ENCODE data around the gene ALX3.
"Not testable (repeated sequence)": the region's sequence is repeated elsewhere in the genome, so short reads cannot be mapped to it uniquely, and the experiment has no call there.

Gene ALX3

DNA sequence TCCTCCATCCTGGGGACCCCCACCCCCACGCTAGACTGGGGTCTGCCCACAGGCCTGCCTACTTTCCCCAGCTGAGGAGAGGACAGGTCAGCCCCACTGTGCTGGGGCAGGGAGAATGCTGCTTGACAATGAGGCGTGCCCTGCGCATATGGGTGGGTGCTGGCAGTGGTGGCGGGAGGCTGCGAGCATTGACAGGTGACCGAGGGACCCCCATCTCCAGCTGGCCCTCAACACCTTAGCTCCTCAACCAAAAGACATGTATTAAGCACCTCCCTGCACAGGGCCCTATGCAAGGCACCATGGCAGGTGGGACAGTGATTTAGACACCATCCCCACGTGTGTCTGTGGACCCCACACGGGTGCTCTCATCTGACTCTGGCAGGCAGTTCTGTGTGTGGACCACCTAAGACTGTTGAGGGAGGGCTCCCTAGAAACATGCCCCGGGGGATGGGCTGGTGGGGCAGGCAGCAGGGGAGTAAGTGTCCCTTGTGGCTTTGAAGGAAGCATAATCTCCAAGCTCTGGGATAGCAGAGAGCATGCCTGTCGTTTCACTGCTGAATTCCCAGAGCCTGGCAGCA, 18.4 kb upstream of the ALX3 start:
- no peak for DNase-seq

DNA sequence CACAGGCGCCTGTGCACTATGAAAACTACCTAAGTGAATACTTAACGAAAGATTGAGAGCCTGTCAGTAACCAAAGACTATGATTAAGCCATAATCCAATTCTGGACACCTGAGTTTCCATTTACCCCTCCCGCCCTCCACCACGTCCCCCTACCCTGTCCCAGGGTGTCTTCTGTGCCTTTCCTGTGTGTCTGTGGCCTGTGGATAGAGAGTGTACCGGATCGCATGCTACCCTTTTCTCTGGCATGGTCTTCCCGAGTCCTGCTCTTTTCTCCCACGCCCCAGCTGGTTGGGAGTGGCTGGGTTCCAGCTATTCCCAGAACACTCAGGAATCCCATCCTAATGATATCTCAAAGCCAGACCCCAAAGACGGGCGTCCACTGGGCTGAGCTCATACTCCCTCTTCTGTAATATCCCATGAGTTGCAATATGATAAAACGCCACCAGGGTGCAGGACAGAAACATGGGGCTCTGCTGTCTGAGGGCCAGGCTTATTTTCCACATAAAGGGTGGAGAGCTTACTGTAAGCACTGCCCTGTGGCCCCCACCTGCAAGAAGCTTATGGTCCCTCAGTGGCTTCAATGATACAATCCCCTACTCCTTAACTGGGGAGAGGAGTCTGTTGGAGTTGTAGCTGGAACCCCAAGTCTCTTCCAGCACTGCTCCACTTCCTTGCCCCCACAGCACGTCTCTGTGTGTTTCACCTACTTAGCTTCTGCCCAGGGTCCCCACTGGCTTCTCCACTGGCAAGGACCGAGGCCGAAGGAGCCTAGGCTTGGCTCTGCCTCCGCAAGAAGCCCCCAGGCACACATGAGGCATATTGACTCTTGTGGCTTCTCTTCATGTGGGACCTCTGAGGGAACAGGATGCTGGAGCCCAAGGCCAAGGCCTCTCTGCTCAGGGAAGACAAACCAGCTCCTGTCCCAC, 17.6 kb upstream of the ALX3 start:
- DNase-seq = peak; percentile 84

DNA sequence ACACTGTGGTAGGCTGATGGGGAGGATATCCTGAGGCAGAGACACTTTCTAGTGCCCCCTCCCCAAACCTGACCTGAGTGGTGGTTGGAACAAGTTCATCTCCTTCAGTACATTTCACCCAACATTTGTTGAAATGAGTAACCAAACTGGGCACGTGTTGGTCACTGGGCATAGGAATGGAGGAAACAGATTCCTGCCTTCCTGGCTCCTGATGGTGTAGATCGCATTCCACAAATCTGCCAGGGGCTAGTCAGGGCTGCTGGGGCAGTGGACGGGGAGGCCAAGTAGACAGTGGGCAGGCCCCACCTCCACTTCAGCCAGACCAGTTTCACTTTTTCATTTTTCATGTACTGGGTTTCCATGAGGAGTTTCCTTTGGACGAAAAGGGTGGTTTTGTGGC, 16.5 kb upstream of the ALX3 start:
- DNase-seq = no peak

DNA sequence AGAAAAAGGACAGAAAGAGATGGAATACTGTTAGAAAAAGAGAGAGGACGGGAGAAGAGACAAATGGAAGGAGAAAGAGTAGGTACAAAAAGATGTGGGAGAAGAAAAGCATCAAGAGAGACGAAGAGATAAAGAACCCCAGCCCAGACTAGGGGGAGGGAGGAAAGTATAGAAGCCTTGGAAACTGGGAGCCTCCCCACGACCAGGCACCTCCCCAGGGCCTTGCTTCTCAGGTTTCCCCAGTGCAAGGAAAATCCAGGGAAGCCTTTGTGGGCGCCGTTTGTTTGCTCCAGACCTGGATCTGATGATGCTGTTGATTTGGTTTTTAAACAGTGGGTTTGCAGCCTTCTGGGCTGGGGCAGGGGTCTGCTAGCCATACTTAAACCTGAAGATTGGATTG, 15.2 kb upstream of the ALX3 start:
- no peak for DNase-seq

DNA sequence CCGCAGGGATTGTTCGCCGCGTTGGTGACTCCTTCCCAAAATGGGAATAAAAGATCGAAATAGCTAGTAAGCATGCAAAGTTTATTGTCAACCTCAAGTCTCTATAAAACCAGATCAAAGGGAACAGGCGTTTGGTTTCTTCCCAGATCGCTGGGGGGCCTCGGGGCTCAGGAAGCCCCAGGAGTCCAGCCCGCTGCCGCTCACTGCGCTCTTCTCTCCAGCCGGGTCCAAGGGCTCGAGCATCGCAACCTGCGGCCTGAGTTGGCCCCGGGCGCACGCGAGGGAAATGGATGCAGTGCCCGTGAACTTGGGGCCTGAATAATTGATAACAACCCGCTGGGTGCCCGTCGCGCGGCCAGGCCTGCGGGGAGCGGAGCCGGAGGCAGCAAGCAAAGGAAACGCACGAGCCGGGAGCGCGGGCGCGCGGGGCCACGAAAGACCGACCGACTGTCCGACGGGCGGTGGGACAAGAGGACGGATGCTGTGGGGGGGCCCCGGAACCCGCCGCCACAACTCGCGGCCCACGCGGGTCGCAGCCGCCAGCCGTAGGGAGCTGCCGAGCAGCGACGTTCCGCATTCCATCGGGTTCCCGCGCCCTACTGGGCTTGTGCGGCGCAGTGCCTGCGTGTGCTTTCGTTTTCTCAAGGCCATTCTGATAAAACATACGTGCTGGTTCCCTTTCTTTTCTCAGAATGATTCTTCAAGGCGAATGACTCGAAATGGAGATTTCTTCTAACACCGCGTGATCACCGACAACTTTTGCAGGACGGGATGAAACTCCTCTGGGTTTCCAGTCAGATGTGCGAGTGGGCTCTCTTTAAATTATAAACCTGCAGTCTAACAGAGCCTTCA, 14.0 kb upstream of the ALX3 start:
- peak; percentile 74 for DNase-seq

DNA sequence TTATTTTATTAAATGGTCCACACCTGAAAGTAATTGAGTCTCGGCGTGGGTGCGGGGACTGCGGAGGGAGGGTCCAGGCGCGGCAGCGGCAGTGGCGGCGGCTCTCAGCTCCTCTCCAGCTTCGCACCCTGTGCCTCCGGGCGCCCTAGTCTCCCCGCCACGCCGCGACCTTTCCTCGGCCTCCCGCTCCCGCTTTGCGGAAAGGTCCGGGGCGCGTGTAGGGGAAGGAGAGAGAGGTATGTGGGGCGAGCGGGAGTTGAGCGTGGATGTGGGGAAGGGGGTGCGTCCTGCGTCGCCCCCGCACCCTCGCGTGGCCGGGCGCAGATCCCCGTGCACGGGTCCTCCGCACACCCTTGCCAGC, 13.4 kb upstream of the ALX3 start:
- DNase-seq = no peak

DNA sequence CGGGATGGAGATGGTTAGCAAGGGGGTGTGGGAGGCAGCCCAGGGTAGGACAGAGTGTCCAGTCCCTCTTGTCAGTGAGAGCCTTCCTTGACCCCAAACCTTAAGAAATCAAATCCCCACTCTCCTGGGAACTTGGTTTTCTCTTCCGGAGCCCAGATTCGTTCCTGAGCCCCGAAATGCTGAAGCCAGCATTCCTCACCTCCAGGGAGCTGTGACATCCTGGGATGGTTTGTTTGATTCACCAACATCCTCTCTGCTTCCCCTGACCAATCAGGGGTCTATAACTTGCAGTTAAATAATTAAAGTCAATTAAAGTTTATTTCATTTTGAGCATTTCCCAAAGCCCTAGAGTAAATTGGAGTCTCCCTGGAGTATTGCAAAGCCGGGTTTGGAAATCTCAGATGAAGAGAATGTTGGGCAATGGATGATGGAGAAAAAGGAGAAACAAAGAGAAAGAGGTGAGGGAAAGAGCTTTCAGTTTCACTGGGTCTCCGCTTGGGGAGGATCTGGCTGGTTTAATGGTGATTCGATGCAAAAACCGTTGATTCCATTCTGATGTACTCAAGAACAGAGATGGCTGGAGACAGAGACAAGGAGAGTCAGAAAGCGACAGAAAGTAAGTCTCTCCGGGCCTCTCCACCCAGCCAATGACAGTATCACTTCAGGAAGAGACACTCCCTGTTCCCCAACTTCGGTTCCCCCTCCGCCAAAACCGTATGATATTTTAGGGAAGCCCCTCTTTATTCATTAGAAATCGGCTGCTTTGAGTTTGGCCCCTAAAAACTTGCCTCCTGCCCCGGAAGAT, 12.8 kb upstream of the ALX3 start:
- DNase-seq = no peak

DNA sequence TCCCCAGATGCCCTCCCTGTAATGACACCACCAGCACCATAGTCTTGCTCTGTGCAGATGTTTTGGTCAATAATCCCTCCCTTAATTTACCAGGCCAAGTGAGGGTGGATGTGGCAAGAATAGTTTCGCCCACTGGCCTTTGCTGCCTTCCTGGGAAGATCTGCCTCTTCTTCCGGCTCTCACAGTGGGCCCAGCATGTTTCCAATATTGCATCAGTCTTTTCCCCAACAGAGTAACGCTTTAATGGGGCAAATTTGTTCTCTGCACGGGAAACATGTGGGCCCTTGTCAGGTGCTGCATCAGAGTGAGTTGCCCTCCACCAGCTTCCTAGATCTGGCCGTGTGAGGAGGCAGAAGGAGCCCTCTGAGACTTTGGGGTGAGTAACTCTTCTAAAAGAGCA, 12.0 kb upstream of the ALX3 start:
- no peak for DNase-seq

DNA sequence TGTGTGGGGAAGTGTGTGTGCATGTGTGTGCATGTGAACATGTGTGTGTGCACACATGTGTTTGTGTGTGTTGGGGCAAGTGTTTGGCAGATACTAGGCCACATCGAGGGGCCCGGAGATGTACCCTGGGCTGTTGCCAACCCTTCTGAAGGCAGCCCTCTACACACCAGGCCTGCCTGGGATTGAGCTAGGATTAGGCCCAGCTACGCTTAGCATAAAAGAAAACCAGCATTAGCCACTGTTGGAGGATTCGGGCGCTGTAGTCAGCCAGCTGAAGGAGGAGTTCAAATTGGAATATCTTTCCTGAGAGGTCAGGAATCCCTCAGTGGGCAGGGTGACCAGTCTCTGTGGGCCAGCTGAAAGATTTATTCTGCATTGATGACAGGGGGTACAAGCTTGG, 10.6 kb upstream of the ALX3 start:
- DNase-seq = no peak

DNA sequence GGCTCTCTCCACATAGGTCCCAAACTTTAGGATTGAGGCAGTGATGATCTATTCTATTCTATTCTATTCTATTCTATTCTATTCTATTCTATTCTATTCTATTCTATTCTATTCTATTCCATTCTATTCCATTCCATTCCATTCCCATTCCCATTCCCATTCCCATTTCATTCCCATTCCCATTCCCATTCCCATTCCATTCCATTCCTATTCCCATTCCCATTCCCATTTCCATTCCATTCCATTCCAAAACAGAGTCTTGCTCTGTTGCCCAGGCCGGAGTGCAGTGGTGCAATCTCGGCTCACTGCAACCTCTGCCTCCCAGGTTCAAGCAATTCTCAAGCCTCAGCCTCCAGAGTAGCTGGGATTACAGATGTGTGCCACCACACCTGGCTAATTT, 9.5 kb upstream of the ALX3 start:
- DNase-seq = not testable (repeated sequence)

DNA sequence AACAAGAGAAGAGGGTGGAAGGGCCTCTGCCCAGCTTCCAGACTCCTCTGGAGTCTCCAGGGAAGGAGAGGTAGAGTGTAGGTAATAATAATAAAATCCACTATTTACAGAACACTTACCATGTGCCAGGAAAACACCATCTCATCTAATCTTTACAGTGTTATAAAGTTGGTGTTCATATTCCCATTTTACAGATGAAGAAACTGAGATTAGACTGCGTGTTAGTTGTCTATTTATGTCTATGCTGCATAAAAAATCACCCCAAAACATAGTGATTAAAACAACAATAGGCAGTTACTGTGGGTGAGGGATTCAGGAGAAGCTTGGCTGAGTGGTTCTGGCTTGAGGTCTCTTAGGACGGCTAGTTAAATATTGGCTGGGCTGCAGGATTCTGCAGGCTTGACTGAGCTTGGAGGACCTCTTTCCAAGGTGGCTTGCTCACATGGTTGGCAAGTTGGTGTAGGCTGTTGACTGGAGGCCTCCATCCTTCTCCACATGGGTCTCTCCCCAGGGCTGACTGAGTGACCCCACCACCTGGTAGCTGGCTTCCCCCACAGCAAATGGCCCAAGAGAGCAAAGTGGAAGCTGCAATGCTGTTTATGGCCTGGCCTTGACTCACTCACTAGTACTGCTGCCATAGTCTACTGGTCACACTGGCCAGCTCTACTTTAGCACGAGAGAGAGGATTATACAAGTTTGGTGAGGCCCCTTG, 6.5 kb upstream of the ALX3 start:
- no peak for DNase-seq

DNA sequence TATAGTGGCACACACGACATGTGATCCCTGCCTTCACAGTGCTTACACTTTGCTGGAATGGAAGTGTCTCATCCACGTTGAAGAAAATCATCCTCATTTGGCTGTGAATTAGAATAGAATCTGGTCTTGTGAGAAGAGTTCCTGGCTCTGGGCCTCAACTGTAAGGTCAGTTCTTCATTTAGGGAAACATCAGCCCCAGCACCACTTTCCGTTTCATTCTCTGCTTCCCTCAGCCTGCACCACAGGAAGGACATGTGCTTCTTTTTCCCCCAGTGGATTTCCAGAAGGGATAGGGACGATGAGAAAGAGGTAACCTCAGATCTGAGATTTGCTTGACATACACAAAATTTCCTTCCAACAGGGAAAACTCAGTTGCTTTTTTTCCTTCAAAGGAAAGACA, 3.7 kb upstream of the ALX3 start:
- DNase-seq = no peak

DNA sequence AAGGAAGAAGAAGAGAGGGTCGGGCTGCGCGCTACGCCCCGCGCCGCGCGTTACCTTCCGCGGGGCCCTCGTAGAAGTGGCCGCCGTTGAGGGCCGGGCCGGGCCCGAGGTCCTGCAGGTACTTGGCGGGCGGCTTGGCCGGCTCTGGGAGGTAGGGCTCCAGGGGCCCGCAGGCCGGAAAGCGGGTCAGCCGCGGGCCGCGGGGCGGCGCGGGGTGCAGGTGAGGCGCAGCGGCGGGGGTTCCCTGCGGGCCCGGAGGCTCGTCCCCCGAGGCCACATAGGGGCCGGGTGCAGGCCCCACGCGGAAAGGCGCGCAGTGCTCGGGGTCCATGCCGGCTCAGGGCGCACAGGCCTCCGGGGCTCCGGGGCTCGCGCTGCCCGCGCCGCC, 196 bp downstream of the ALX3 start:
- DNase-seq = no peak

DNA sequence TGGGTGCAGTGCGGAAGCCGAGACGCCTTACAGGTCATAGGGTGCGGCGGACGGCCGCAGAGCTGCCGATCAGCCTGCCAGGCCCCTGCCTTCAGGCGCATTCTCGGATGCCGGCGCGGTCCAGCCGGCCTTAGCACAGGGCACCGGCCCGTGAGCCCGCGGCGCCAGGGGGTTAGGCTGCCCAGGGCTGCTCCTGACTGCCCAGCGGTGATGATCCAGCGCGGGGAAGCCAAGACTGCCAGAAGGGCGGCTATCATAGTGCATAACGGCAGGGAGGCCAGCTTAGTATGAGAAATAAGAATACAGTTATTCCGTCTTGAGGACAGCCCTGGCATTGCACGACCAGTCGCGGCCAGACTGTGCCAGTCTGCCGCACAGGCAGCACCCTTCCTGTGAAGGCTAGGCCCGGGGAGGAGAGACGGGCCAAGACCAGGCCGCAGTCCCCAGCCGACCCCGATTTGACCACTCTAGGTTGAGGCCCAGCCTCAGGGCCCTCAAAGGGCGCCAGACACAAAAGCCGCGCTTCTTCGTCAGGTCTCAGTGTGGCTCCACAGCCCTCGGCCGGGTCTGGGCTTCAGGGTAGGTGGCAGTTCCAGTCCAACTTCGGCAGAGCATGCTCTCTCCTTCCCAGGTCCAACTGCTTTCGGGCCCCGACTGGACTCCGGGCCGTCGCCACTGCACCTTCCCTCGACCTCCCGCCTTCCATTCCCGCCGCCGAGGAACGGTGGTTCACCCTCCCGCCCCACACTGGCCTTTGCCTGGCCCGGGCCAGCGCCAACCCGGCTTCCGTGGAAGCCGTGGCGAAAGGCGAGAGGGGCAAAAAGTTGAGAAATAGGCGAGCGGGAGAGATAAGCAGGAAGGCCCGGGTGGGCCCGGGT, 829 bp downstream of the ALX3 start:
- no peak for DNase-seq

DNA sequence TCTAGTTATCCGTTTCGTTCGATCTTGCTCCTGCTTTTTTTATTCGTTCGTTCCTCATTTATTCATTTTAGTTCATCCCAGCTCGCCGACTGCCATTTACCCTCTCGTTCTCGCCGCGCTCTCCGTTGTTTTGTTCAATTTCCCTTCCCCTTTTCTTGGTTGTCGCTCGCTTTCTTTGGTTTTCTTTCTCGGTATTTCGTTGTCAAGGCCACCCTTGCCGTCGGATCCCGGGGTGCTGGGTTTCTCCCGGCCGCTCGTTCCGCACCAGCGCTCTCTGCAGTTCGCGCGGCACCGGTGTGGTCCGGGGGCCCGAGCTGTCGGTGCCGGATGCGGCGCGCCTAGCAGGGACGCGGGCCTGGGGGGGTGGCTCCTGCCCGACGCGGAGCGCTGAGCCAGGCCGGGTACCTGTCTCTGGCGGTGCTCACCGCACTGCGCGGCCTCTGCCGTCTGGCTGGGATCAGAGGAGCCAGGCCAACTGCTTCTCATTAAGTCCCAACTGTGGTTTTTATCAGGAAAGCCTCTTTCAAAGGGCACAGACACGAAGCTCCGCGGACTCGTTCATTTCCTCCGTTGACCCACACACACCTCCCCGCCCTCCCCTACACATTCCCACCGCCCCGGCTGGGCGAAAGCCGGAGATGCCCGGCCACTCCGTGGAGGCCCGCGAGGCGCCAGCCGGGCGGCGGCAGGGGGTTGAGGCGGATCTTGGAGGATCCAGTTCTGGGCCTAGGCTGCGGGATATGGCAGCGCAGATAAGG, 1.6 kb downstream of the ALX3 start:
- no peak for DNase-seq

DNA sequence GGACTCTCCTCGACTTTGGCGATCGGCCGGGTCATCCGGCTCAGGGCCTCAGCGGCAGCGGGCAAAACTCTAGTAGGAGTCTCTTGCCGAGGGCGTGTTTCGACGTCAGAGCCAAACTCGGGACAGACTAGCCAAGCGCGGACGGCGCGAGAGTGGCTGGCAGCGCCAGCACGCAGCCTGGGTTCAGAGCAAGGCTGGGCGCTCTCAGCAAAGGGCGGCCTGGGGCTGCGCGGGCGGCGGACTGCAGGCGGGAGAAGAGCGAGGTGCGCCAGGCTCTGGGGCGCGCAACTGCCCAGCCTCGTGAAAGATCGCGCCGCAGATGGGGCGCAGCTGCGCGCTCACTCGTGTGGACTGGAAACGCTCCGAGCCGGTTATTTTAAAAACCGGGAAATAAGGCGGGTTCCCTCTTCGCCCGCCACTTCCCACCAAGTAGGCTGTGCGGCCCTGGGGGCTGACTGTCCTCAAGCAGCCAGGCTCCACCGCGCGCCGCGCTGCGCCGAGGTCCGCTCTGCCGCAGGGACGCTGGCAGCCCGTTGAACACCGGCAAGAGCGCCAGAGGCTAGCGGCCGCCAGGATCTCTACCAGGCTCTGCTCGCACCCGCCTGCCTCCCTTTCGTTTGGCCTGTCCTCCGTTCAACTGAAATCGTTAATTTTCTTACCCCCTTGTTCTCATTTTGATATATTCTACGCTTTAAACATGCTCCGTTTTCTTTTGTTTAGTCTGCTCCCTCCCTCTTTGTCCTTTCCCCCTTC, 2.4 kb downstream of the ALX3 start:
- DNase-seq = no peak

DNA sequence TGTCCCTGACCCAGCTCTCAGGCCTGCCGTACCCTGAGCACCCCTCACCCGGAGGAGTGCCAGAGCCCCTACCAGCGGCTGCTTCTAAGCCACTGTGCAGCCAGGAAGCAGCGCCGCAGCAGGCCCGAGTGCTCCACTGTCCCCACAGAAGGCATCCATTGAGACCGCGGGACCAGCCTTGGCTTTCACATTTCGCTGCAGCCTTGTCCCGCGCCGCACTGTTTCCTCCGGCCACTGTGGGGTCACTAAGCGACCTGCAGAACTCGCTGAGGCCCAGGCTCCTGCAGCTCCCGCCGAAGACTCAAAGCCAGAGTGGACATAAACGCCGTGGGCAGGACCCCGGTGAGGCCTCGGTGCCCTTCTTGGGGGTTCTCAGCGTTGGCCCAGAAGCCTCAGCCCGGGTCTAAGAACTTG, 3.0 kb downstream of the ALX3 start:
- DNase-seq = no peak

DNA sequence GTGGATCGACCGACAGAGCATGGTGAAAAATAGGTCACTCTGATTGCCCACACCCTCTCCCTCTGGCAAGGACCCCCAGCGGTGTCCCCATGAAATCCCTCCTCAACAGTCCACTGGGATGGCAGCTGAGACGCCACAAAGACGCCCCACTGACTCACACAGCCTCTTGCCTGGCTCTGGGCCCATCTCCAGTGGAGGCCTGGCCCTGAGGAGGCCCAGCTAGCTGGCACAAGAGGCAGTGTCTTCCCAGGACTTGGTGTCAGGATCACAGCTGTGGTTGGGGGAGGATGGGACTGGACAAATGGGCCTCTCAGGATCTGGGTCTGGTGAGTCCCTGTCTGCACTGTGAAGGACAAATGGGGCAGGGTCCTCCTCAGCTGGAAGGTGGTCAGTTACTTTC, 4.6 kb downstream of the ALX3 start:
- DNase-seq = no peak

DNA sequence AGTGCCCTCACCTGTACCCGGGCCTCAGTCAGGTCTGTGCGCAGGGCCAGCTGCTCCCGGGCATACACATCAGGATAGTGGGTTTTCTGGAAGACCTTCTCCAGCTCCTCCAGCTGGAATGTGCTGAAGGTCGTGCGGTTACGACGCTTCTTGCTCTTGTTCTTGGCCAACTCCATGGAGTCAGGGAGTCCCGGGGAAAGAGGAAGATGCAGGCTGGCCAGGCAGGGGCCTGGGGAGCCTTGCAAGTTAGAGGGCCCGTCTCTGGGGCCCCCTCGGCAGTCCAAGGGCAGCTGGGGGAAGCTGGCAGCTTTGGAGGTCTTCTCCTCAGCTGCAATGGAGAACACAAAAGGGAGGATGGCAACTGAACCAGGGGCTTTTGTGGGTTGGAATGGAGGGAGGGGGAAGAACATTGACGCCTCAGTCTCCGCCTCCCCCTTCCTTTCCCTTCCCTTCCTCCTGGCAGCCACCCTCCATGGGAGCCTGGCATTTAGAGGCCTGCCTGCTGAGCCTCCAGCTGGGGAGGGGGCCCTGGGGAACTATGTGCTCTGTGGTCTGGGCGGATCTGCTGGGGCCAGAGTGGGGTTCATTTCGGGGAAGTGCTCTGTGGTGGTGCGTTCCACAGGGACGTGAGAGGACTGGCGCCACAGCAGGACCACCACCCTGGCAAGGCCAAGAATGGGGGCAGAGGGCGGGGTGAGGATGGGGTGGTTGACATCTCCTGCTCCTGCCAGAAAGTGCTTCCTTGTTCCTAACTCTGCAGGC, 5.7 kb downstream of the ALX3 start:
- no peak for DNase-seq

Data from OCI-M1 (cell line).